Smooth muscle cell of the brain vasculature (primary cell): ENCODE measurements around the gene CTU2.
"Not testable (repeated sequence)": the region's sequence is repeated elsewhere in the genome, so short reads cannot be mapped to it uniquely, and the experiment has no call there.

Source experiments
- DNase-seq: peaks from one replicate; pipeline ENCODE4 v3.0.0-alpha.2; 2012; ENCODE audit warnings: low read depth, low spot score

The CTU2 gene

GRCh38 chr16:88706229-88706964, at the start of gene CTU2, which contains the start of gene RNF166:
TSS of gene CTU2 (plus strand) at chr16:88706503. CDS start at chr16:88706531, 28 bp downstream.
TSS of gene RNF166 (minus strand) at chr16:88706408. CDS start at chr16:88706325, 83 bp downstream.
- peak; percentile 46 for DNase-seq

- DNase-seq: no peak
Measured at GRCh38 chr16:88657371-88657770, 48.9 kb upstream of the CTU2 start.

- DNase-seq: no peak
Measured at GRCh38 chr16:88658714-88659113, 47.6 kb upstream of the CTU2 start.

- no peak for DNase-seq
Measured at GRCh38 chr16:88659160-88659559, 47.1 kb upstream of the CTU2 start.

- DNase-seq: no peak
Measured at GRCh38 chr16:88661468-88661867, 44.8 kb upstream of the CTU2 start.

- DNase-seq: no peak
Measured at GRCh38 chr16:88662222-88662842, 44.0 kb upstream of the CTU2 start.

- peak; percentile 95 for DNase-seq
Measured at GRCh38 chr16:88662843-88663606, 43.3 kb upstream of the CTU2 start, which contains the start of gene MVD. TSS of gene MVD (minus strand) at chr16:88663091. CDS start at chr16:88663080, 11 bp downstream.

- DNase-seq: no peak
Measured at GRCh38 chr16:88665148-88665547, 41.2 kb upstream of the CTU2 start.

GRCh38 chr16:88665570-88665969, 40.7 kb upstream of the CTU2 start:
- DNase-seq: no peak

GRCh38 chr16:88667461-88667860, 38.8 kb upstream of the CTU2 start:
- no peak for DNase-seq

- not testable (repeated sequence) for DNase-seq
Measured at GRCh38 chr16:88669493-88669892, 36.8 kb upstream of the CTU2 start.

GRCh38 chr16:88669980-88670379, 36.3 kb upstream of the CTU2 start:
- DNase-seq: no peak

- DNase-seq: no peak
Measured at GRCh38 chr16:88671806-88672205, 34.5 kb upstream of the CTU2 start.

GRCh38 chr16:88672776-88673175, 33.5 kb upstream of the CTU2 start:
- DNase-seq: no peak

GRCh38 chr16:88673716-88674379, 32.5 kb upstream of the CTU2 start:
- no peak for DNase-seq

- DNase-seq: no peak
Measured at GRCh38 chr16:88676502-88677242, 29.6 kb upstream of the CTU2 start.

GRCh38 chr16:88677721-88678120, 28.6 kb upstream of the CTU2 start:
- no peak for DNase-seq

- no peak for DNase-seq
Measured at GRCh38 chr16:88678224-88678979, 27.9 kb upstream of the CTU2 start.

- no peak for DNase-seq
Measured at GRCh38 chr16:88680554-88681083, 25.7 kb upstream of the CTU2 start.

- no peak for DNase-seq
Measured at GRCh38 chr16:88681084-88681680, 25.1 kb upstream of the CTU2 start.
